EL (cell line): Measurements from ENCODE around the gene NXN.
"Not testable (repeated sequence)": the region's sequence is repeated elsewhere in the genome, so short reads cannot be mapped to it uniquely, and the experiment has no call there.

ENCODE experiments used
- DNase-seq: peaks from one replicate; pipeline ENCODE4 v3.0.0-alpha.2; 2016

Gene NXN

GRCh38 chr17:1005361-1005946, 25.9 kb upstream of the NXN start:
- no peak for DNase-seq

DNA sequence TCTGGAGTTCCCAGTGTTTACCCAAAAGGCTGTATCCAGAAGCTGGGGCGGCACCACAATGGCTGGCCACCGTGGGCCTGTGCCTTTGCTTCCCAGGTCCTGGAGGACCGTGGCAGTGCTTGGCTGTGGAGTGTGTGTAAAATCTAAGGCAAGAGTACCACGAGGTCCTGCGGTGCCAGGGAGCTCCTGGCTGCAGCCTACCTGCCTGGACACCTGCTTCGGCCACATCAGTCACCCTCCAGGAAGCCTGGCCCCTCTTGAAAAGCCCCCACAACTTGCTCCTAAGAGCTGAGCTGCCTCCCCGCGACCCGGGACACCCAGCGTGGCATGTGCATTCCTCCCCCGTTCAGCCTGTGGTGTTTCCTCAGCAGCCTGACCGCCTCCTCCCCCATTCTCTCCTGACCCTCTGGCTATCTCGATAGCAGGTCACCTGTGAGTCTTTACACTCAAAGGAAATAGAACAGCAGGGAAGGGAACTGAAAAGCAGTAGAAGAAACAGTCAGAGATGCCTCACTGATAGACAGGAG, 25.3 kb upstream of the NXN start:
- no peak for DNase-seq

DNA sequence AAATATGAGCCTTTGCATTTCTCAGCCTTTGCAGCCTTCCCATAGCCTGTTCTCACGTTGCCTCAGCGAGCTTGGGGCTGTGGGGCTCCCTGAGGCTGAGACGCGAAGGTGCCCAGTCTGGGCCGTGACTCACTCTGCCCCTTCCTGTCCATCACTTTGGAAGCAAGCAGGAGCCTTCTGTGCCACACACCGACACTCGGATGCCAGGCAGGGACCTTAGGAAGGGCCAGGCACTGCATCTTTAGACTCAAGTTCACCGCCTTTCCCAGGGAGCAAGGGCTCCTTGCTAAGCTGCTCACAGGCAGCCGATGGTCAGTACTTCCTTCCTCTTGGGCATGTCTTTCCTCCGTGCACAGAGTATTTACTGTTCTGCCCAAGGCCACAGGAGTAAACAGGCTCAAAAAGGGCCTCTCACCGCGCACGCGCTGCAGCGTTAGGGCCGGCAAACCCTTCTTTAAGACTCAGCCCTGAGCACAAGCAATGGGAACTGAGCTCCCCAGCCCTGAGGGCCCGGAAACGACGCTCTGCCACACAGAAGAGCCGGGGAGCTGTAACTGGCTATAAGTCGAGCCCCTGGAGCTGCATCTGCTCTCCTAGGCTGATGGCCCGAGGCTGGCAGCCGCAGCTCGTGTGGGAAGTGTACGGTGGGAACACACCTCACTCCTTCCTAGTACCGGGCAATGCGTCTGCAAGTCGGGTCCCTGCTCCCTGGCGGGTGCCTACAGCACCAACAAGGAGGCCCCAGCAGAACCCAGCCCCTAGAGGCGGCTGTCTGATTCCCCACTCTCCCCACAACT, 24.6 kb upstream of the NXN start:
- no peak for DNase-seq

DNA sequence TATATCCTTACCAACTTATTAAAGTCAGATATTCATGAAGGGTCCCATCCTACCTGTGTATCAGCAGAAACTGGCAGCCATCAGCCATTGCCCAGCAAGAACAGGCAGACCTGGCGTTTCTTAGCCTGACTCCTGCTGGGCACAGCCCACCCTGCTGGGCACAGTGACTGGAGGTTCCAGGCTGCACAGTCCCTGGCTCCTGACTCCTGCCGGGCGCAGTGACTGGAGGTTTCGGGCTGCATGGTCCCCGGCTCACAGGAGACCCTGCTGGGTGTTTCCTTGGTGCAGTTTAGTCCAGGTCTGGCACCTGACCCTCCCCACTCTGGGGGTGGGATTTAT, 24.0 kb upstream of the NXN start:
- DNase-seq, result no peak

GRCh38 chr17:1002771-1003555, 23.4 kb upstream of the NXN start:
- DNase-seq, result peak; percentile 60

DNA sequence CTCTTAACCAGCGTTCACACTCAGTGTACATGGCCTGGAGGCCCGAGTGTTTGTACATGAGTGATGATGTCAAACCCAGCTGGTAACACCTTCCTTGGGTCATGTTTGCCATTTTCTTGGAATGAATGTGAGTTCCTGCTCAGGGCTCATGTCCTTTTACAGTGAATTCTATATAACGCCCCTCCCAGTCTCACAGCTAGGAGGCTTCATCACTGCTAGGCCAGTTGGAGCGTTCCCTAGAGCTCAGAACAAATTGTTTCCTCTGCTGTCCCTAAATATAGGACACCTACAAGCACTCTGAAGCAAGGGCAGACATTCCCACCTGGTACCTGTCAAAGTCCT, 22.8 kb upstream of the NXN start:
- DNase-seq, result peak; percentile 53

DNA sequence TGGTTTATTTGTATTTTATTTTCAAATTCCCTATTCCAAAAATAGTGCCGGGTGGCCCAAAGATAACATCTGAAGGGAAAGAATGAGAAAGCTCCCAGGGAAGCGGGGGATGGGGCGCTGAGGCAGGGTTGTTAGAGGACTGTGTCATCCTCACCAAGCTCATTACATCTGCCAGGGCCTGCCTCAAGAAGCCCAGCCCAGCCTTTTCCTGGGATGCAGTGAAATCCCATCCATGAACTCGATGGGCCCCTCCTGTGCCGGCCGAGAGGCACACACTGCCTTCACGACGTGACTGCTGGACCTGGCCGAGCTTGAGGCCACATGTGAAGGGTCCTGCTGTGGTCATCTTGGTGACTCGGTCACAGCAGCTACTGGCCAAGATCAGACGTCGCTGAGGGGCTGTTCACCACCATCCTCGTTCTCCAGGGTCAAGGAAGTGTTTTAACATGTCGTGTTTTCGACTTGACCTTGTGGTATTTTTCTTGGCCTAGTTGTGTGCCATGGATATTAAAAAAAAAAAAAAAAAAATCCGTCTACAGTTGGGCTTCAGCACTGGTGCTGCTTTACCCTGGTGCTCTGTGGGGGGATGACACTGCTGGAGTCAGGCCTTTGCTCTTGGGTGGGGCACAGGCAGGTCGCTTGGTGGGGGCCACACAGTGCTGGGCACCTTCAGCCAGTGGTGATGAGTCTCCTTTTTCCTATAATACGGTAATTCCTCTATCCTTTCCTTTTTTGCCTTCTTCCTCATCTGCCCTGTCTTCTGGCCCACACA, 22.2 kb upstream of the NXN start:
- peak; percentile 79 for DNase-seq

DNA sequence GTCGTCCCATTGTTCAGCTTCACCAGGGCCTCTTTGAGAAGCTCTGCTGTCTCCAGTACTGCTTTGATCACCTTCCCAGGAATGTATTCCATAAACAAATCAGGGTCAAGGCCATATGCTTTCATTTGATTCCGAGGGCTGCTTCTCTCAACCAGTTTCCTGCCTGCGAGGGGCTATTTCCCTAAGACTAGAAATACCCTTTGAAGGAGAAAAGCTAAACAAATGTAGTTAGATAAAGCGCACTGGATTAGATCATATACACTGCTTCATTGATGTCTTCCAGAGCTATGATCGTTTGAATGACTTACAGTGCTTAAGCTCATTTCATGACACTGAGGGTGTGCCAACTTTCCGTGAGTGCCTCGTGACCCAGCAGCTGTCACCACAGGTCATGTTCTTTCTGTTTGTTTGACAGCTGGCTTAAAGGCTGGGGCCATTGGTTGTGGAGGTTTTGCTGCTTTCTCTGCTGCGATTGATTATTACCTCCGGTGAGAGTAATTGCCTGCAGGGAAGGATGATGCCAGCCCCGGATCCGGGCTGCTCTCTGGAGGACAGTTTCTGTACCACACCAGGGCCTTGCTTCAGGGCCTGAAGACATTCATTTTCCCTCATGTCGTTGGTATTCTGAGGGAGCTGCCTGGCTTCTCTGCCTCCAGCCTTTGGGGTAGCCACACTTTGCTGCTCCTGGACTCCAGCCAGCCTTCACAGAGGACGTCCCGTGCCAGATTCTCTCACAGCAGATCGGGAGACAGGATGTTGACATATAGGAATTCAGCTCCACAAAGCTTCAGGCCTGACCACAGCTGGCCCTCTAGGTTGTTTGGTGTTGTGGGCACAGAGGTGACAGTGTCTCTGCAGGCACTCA, 21.3 kb upstream of the NXN start:
- peak; percentile 92 for DNase-seq

DNA sequence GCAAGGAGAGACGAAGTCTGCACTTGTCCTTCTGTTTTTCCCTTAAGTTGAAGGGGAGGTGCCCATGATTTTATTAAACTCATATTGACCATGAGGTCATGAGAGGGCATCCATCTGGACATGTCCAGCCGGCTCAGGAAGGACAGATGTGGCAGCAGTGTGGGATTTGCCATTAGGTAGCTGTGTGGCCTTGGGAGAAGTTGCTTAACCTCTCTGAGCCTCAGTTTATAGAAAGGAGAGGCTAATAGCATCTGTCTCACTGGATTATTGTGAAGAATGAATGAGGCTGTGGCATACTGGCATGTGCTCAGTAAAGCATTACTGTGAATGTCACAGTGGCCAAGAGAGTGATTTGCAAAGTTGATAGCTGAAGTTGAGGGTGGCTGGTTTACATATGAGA, 18.5 kb upstream of the NXN start:
- no peak for DNase-seq

DNA sequence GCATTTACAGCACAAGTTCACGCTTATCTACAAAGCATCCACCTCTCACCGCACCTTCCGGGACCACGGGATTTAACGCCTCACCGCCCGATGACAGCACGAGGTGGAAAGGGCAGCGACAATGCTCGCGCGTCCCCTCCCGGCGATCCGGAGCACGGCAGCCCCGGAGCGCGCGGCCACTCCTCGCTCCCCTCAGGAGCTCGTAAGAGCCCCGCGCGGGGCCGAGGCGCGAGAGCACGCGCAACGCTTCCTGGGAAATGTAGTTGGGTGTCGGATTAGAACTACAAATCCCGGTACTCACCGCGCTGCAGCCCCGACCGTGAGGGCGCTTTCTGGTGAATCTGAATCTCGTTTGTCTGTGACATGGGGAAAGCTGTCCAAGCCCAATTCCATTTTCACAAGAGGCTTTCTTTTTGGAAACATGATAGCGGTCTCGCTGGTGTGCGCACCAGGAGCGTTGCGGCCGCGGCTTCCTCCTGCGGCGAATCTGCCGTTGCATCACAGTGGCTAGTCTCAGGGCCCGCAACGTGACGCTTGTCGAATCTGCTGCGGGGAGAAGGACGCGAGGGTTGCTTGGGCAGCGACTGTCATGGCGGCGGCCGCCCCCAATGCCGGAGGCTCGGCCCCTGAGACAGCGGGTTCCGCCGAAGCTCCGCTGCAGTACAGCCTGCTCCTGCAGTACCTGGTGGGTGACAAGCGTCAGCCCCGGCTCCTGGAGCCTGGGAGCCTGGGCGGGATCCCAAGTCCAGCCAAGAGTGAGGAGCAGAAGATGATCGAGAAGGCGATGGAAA, 17.2 kb upstream of the NXN start, which contains the start of gene TIMM22:
TSS of gene TIMM22 (plus strand) at position 576 of the 791 bp plus-strand sequence. CDS start at position 590, 14 bp downstream.
- DNase-seq, result peak; percentile 97

- DNase-seq, result not testable (repeated sequence)
These were observed 15.7 kb upstream of the NXN start for GRCh38 chr17:995324-995723.

GRCh38 chr17:992933-993332, 13.4 kb upstream of the NXN start:
- no peak for DNase-seq

GRCh38 chr17:988561-988960, 9.0 kb upstream of the NXN start:
- DNase-seq, result no peak

DNA sequence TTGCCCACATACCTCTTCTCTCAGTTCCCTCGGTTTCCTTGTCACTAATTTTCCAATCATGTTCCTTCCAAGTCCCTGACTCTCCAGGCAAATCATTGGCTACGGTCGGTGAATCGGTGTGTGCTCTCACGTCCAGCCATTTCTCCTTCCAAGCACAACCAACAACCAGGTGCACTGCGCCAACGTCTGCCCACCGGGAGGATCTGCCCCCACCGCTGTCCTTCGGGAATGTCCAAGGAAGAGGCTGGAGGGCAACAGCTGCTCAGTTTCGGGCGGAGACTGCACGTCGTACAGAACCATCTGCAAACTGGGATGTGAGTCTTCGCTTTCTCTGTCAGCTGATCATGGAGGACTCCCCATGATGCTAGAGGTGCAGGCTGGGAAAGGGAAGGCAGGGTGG, 8.4 kb upstream of the NXN start:
- DNase-seq, result no peak

- DNase-seq, result no peak
These were observed 6.8 kb upstream of the NXN start for GRCh38 chr17:986322-986929.

GRCh38 chr17:983921-984320, 4.3 kb upstream of the NXN start:
- no peak for DNase-seq

DNA sequence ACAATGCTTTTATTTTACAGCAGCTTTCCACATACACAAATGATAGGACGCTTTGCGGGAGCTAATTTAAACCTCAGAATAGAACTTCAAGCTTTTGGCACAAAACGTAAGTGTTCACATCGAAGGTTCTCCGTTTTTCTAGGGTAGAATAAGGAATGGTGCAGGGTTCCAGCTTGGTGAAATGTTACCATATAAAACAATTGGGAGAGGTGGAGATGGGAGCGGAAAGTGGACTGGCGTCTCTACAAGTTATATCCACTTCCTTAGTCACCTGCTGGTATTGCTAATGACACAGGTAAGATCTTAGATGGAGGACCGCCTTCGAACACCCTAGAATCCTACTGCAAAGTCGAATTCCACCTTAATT, 1.7 kb upstream of the NXN start:
- no peak for DNase-seq

- peak; percentile 89 for DNase-seq
These were observed 1.1 kb upstream of the NXN start for GRCh38 chr17:980406-981291.

GRCh38 chr17:979212-979538, 401 bp downstream of the NXN start:
- DNase-seq, result no peak
